NOMO-1 treated with DMSO at 0.1 percent for 48 hours (cell line): Measurements from ENCODE around the gene LRP8.
"Not testable (repeated sequence)": the region's sequence is repeated elsewhere in the genome, so short reads cannot be mapped to it uniquely, and the experiment has no call there.

ENCODE experiments used
- DNase-seq: peaks from one replicate; lab custom pipeline; 2025; ENCODE audit not compliant: unreplicated experiment; lab: John Stamatoyannopoulos, UW

The LRP8 gene

DNA sequence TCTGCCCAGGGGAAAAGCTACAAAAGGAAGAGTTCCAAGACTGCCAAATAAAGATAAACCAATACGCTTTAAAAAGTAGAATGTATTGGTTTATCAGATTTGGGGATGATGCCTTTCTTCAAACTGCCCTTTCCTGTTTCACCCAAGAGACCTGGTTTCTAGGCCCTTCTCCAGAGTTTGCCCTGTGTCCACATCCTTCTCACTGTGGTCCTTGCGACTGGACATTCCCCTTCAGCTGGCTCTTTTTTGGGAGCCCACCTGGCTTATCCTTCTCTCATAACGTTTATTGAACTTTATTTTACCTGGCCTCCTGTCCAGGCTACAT lies 106.9 kb downstream of the LRP8 start:
- no peak for DNase-seq

DNA sequence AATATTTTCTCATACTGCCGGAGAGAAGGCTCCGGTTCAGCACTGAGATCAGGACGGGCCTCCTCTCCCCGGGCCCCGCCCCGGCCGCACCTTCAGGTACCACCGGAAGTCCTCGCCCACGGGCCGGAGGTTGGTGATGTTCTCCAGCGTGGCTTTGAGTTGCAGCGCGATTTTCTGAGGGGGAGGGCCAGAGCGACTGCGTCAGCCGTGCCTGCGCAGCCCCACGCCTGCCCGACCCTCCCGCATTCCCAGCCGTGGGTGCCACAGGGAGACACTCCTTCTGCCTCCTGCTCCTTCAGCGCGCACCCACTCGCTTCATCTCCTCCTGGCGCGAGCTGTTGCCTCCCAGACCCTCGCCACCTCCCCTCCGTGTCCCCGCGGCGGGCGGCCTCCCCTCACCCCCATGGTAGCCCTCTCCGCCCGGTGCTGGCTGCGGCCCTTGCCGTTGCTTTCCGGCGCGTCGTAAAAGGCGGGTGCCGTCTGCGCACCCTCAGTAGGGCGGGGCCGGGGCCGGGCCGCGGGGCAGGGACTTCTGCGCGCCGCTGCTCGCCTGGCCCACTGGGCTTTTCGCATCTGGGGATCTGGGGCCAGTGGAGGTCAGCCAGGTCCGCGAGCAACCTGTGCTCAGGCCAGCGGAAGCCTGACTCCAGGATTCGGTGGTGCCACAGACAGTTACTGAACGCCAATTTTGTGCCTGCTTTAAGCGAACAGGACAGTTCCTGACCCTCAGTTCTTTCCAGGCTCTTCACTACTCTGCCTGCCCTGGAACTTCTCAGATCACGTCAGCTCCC lies 107.5 kb downstream of the LRP8 start, which contains the start of gene CZIB:
Gene CZIB, minus strand, starts transcription at position 464 of the 791 bp plus-strand sequence. Its CDS starts 59 bp downstream, at position 405.
- DNase-seq: peak; percentile 87

DNA sequence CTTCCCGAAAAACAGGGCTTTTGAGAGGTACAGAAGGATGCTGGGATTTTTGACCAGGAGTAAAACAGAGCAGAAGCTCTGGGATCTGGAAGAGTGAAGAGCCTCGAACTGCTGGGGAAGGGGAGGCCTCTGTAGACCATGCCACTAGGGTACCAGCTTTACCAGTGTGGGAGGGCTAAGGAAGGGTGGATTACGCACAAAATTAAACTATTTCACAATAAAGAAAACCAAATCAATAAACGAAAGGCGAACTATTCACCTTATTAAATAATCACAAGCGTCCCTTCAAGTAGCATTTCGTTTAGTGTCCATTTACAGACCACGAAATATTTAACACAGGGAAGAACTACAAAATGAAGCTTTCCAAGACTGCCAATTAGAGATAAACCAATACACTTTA lies 108.2 kb downstream of the LRP8 start:
- no peak for DNase-seq

DNA sequence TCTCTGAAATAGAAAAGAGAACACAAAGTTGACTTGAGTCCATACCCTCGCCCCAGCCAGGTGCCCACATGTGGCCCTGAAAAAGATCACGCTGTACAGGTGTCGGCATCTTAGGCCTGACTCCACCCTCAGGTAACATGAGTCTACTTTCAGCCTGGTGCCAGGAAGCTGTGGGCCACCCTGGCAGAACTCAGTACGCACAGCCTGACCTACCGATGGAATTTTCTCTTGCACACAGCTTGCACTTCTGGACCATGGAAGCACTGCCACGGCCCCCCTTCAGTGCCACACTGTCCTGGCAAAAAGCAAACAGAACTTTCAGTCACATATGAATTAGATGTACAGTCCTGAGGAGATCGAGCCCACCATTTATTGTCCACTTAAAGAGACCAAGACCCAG lies 109.7 kb downstream of the LRP8 start:
- no peak for DNase-seq

DNA sequence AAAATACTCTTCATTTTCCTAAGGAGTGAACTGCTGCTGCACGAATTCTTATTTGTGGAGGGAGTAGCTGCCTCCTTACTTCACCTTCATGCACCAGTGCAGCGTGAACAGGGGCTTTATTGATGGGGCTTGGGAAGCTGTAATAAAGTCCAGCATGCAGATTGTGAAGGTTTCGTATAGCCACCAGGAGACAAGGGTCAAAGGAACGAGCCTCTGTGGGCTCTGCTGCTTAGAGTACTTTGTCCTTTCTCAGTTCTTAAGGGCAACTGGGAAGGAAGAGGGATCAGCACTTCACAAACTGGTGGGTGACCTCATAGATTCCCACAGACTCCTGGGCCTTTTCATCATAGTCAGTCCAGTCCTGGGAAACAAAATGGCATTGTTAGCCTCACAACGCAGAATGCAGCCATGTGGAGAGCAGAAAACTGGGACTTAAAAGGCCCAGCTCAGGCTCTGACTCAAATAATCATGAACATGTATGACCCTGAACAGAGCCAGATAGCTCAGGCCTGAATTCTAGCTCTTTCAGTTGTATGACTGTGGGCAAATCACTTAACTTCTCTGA lies 113.4 kb downstream of the LRP8 start:
- DNase-seq: no peak

DNA sequence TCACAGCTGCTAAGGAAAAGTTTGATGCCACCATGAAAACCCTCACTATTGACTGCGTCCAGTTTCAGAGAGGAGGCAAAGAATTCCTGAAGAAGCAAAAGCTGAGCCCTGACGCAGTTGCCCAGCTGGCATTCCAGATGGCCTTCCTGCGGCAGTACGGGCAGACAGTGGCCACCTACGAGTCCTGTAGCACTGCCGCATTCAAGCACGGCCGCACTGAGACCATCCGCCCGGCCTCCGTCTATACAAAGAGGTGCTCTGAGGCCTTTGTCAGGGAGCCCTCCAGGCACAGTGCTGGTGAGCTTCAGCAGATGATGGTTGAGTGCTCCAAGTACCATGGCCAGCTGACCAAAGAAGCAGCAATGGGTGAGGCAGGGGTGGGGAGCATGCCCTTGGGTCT lies 116.9 kb downstream of the LRP8 start:
- DNase-seq: no peak

DNA sequence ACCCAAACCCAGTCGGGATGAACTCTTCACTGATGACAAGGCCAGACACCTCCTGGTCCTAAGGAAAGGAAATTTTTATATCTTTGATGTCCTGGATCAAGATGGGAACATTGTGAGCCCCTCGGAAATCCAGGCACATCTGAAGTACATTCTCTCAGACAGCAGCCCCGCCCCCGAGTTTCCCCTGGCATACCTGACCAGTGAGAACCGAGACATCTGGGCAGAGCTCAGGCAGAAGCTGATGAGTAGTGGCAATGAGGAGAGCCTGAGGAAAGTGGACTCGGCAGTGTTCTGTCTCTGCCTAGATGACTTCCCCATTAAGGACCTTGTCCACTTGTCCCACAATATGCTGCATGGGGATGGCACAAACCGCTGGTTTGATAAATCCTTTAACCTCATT lies 117.5 kb downstream of the LRP8 start:
- DNase-seq: no peak

DNA sequence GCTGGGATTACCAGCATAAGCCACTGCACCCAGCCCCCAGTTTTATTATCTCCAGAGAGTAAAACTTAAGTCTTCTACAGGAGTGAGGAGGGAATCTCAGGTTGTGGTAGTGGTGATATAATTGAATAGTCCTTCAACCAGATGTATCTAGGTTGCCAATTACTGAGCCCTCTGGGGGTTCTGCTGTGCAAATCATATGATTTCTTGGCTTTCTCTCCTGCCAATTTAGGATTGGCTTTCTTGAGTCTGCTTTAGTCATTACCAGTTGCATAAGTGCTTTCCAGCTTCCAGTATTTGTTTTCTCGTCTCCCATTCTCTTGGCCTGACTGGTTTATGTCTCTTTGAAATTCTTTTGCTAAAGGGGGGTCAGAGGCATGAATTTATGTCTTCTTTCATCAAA lies 120.1 kb downstream of the LRP8 start:
- DNase-seq: no peak

DNA sequence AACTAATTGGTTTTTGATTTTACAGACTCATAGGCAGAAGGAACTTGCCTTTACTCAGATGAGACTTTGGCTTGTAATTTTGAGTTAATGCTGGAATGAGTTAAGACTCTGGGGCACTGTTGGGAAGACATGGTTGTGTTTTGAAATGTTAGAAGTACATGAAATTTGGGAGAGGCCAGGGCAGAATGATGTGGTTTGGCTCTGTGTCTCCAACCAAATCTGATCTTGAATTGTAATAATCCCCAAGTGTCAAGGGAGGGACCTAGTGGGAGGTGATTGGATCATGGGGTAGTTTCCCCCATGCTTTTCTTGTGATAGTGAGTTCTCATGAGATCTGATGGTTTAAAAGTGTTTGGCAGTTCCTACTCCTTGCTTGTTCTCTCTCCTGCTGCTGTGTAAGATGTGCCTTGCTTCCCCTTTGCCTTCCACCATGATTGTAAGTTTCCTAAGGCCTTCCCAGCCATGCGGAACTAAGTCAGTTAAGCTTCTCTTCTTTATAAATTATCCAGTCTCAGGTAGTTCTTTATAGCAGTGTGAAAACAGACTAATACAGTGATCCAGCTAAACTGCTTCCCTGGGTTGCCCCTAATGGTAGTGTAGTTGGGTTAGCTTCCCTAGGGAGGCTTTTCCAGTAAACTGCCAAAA lies 121.0 kb downstream of the LRP8 start:
- DNase-seq: no peak

DNA sequence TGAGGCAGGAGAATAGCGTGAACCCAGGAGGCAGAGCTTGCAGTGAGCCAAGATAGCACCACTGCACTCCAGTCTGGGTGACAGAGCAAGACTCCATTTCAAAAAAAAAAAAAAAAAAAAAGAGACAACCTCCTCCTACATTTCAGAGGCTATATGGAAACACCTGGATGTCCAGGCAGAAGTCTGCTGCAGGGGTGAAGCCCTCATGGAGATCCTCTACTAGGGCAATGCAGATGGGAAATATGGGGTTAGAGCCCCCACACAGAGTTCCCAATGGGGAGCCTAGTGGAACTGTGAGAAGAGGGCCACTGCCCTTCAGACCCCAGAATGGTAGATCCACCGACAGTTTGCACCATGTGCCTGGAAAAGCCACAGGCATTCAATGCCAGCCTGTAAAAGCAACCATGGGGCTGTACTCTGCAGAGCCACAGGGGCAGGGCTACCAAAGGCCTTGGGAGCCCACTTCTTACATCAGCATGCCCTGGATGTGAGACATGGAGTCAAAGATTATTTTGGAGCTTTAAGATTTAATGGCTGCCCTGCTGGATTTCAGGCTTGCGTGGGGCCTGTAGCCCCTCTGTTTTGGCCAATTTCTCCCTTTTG lies 121.7 kb downstream of the LRP8 start:
- DNase-seq: not testable (repeated sequence)

DNA sequence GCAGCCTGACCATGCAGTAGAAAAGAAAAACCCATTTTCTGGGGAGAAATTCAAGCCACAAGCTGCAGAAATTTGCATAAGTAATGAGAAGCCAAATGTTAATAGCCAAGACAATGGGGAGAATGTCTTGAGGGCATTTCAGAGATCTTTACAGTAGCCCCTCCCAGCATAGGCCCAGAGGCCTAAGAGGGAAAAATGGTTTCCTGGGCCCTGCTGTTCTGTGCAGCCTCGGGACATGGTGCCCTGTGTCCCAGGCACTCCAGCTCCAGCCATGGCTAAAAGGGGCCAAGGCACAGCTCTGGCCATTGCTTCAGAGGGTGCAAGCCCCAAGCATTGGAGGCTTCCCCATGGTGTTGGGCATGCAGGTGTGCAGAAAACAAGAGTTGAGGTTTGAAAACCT lies 122.4 kb downstream of the LRP8 start:
- DNase-seq: not testable (repeated sequence)

DNA sequence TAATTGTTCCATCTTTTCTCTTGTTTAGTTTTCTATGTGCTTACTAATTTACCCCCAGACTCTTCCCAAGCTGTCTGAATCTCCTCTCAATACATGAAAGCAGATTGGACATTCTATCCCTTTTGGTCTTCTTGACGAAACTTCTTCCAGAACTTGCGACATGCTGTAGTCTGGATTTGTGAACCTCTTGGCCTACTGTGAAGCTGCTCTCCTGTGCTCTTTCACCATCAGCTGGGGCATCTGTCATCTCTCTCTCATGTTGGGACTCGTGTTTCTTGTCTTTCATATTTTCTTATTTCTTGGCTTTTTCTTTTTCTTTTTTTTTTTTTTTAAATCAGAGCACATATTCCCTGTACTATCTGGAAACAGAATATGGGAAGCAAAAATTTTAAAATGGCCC lies 124.4 kb downstream of the LRP8 start:
- DNase-seq: no peak

DNA sequence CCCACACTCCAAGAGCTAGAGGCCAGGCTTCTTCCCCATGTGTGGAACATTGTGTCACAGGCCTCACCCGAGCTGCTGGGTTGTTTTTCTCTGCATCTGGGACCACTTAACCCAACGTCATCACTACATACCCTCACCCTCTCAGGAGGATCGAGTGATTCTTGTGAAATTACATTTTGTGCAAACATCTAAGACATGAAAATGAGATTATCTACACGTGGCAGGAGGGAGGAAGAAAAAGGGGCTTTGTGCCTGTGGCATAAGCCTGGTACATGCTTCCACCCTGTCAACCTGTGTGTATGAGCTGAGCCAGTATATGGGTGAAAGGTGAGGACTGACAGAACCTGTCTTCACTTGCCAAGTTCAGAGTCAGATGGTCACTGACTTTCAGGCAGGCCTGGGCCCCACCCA lies 129.6 kb downstream of the LRP8 start:
- no peak for DNase-seq

DNA sequence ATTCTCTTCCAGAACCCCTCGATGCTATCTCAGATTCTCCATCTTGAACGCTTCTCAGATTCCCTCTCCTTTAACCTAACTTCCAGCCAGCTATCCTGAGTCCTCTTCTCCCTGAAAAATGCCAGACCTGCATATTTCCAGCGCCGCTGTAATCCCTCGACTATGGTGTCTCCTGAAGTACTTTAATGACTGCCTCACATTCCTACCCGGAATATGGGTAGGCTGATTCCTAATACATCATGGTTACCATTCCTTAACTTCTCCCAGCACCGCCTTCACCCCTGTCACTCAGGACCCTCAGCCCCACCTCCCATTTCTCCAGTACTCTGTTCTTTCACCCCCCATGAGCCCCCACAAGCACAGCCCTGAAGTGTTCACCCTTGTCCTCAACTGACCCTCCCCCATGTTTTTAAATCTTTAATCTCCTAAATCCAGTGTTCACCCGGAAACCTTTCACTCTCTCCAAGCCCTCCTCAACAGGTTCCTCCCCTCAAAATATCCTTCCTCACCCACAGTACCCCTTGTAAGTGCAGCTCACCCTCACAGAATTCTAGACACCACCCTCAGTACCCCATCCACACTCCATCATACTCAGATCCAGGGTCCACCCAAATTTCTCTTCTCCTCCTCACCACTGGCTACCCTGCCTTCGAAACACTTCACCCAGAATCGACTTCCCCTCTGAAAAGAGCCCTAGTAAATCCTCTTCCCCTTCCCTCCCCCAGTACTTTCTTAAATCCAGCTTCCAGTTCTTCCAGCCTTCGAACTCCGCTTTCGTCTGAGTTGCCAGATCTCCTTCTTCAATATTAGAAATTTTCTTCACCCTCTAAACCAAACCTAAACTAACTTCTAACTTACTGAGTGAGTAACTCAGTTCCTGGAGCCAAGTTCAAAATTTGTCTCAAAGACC lies 130.3 kb downstream of the LRP8 start:
- DNase-seq: peak; percentile 15

DNA sequence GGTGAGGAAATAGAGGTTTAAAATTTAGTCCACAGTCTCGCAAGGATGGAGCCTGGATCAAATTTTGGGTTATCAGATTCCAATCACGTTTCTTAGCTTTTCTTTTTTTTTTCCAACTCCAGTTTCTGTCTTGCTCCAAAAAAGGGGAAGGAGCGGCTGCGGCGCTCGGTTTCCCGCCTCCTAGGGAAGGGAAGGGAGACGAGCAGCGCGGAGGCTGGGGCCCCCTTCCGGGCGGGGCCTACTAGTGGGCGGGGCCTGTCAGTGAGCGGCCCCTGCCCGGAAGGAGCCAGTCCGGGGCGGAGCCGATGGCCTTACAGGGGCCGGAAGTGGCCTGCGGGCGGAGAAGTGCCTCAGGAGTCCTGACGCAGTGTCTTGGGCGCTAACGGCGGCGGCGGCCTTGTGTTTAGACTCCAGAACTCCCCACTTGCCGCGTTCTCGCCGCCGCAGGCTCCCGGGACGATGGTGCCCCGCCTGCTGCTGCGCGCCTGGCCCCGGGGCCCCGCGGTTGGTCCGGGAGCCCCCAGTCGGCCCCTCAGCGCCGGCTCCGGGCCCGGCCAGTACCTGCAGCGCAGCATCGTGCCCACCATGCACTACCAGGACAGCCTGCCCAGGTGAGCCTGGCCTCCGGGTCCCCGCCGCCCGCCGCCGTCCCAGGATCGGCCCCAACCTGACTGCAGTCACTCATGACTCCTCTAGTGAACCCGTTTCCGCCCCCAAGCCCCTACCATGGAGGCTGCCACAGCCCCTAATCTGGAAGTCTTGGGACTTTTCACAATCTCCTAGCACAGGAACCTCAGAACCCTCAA lies 131.2 kb downstream of the LRP8 start, which contains the start of gene CPT2:
Gene CPT2, plus strand, starts transcription at position 340 of the 806 bp plus-strand sequence. Its CDS starts 120 bp downstream, at position 460.
- DNase-seq: peak; percentile 92

DNA sequence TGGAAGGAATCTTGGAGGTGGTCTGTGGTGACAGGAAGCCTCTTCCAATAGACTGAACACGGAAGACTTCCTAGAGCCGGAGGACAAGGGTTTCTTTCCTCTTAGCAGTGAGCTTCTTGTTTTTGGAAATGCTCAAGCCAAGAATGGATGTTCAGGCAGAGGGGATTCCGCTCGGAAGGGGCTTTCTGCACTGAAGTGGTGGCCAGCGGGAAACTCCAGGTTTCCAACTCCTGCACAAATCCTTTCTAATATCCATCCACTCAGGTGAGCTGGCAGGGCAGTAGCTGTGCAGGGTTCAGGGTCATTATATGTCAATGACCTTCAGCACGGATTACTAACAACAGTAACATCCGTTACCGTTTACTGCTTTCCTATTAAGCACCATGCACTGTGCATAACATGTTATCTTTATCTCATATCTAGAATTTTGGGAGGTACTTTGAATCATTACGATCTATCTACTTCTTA lies 131.8 kb downstream of the LRP8 start:
- DNase-seq: peak; percentile 79

DNA sequence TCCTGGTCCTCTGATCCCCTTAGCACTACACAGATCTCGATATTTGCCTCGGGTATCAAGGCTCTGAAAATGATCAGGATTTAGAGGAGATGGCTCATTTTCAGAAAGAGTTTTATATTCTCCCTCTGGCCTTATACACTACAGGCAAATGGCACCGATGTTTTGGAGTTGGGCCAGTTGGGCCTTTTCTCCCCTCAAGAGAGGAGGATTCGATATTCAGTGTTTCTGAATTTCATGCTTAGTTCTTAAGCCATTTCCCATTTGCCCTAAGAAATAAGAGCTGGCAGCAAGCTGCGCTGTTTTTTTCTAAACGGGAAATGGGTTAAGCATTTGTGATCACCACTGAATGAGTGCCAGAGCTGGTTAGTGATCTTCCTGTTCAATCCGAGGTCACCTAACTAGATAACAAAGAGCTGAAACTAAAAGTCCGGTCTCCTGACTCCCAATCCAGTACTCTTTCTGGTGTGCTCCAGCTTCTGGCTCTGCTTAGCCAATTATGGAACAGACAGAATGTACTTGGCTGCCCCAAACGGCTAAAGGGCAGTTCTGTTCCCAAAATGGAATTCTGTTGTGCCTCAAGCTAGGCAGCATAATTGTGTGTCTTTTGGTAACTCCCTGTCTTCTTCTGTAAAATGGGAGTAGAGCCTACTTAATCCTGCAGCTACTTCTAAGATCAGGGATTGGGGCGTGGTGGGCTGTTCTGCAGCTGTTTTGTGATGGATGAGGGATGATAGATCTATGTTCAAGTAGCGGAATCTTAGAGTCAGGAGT lies 132.4 kb downstream of the LRP8 start:
- DNase-seq: no peak
